ENCODE measurements around the gene CARD14. TPM values are rescaled to one million over a fixed set of nuclear protein-coding genes. Genes with fewer than 3 reads are reported as not detected.
"Not testable (repeated sequence)": the region's sequence is repeated elsewhere in the genome, so short reads cannot be mapped to it uniquely, and the experiment has no call there.

Gene CARD14
- polyA plus RNA-seq, 3 donors from 2014 or later = not detected

DNA sequence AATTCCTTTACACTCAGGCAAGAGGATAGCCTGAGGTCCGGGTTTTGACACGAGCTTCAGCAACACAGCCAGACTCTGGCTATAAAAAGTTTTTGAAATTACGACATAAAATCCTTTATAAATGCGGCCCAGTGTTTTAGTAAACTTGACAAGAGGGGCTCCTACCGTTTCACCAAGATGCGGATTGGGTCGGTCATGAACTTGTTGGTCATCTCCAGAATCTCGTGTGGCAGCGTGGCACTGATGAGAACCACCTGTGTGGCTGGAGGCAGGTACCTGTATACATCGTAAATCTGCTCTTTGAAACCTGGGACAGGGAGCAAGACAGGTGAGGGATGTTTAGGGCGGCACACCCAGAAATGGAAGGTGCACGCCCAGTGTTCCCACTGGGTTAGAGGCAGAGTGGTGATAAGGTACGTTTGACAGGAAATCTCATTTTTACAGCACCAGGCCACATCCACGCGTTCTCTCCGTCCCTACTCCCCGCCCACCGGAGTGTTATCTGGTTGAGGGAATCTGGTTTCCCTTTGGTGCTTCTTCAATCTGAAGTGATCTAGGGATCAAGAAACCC is 30.9 kb upstream of the CARD14 start:
- Mint-ChIP-seq H3K4me1 (no peaks in the 10 kb centered on the region), H3K36me3 (peaks cover 27 to 57% (median 36%) of the 10 kb centered on the region in 3 donors), H3K4me3 (no peak overlapping the region), H3K27ac (no peak overlapping the region), H3K9me3 (no peaks in the 10 kb centered on the region), H3K27me3 (ENCODE audit: low read depth in 3 of 3) (peaks cover 0 to 2% (median 2%) of the 10 kb centered on the region in 3 donors)
- no peak for DNase-seq

- DNase-seq = no peak
- Mint-ChIP-seq H3K9me3 (no peaks in the 10 kb centered on the region), H3K4me1 (peaks cover 18 to 25% of the 10 kb centered on the region in 2 donors), H3K4me3 (no peak overlapping the region), H3K27me3 (ENCODE audit: low read depth in 3 of 3) (peaks cover 0 to 6% (median 2%) of the 10 kb centered on the region in 3 donors), H3K27ac (no peak overlapping the region), H3K36me3 (peaks cover 23 to 42% (median 34%) of the 10 kb centered on the region in 3 donors)
Measured at GRCh38 chr17:80141463-80142165, 28.2 kb upstream of the CARD14 start.

GRCh38 chr17:80142929-80143328 is 26.9 kb upstream of the CARD14 start:
- Mint-ChIP-seq H3K27me3 (ENCODE audit: low read depth in 3 of 3) (peaks cover 4 to 14% (median 6%) of the 10 kb centered on the region in 3 donors), H3K36me3 (peaks cover 23 to 33% (median 25%) of the 10 kb centered on the region in 3 donors), H3K4me1 (peaks cover 25 to 34% of the 10 kb centered on the region in 2 donors), H3K4me3 (no peak overlapping the region), H3K9me3 (no peaks in the 10 kb centered on the region), H3K27ac (no peak overlapping the region)
- DNase-seq = no peak

DNA sequence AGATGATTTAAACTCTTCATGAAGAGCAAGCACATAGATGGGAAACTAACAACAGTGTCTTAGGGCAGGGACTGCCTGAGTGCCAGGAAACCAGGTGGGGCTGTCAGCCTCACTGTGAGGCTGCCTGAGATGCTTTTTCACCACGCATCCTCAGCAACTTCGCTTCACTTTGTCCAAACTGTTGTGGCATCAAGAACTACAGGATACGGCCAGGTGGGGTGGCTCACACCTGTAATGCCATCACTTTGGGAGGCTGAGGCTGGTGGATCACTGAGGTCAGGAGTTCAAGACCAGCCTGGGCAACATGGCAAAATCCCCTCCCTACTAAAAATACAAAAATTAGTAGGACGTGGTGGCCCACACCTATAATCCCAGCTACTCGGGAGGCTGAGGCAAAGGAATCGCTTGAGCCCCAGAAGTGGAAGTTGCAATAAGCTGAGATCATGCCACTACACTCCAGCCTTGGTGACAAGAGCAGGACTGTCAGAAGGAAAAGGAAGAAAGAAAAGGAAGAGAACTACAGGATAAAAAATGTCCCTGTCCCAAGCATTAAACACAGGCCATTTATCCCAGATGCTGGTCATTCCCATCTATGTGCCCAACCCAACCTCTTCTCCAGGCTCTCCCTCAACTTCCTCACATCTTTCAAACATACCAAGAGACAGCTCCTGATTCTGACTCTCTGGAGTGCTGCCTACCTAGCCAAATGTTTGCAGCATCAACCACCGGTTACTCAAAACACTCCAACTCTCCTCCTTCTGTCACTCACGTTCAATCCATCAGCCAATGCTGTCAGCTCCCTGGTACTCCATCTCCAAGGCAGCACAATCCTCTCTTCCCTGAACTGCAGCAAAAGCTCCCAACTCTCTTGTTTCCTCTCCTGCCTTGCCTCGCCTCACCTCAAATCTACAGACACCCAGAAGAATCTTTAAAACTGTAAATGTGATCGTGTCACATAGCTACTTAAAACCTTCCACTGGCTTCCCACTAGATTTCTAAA is 24.5 kb upstream of the CARD14 start:
- Mint-ChIP-seq H3K27me3 (ENCODE audit: low read depth in 3 of 3) (peaks cover 4 to 14% (median 6%) of the 10 kb centered on the region in 3 donors), H3K4me1 (peaks cover 35 to 41% of the 10 kb centered on the region in 2 donors), H3K27ac (peak overlapping the region; percentile 43 to 94 (median 85)), H3K36me3 (peaks cover 6 to 12% (median 7%) of the 10 kb centered on the region in 3 donors), H3K4me3 (peak overlapping the region; percentile 83 to 95 (median 86)), H3K9me3 (no peaks in the 10 kb centered on the region)
- DNase-seq = no peak

DNA sequence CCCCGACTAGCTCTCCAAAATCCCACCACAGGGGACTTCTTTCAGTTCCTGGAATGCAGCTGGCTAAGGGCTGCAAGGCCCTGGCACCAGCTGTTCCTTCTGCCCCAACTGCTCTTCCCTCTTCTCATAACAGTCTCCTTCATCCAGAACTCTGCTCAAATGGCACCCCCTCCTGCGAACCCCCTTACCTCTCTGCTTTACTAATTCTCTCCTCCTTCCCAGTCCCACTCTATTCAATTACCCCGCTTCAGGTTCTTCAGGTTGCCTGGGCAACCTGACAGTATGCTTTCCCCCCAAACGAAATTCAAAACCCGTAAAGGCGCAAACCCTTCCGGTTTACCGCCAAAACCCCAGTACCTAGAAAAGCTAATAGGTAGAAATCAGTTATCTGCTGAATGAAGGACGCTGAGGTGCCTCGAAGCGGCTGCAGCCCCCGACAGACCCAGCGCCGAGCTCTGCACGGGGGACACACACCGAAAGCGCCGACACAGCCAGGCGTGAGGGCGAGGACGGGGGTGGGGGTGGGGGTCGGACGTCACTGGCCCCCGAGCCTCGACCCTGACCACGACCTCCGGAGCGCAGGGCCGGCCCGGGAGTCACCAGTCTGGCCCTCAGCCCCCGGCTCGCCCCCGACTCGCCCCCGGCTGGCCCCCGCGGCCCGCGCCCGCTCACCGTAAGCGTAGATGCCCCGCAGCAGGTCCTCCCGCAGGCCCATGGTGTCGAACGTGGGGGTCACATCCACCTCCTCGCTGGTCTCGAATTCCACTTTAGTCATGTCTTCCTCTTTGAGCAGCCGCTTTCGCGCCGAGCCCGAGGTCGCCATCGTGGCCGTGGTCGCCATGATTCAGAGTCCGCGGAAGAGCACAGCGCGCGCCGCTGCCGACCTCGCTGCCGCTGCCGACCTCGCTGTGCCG is 23.5 kb upstream of the CARD14 start:
- peak in 2 of 3 donors; percentile 12 to 13 for DNase-seq
- H3K4me3 Mint-ChIP-seq = peak overlapping the region; percentile 96 to 100 (median 99)
- H3K27me3 Mint-ChIP-seq (ENCODE audit: low read depth in 3 of 3) = peaks cover 4 to 14% (median 8%) of the 10 kb centered on the region in 3 donors
- no peaks in the 10 kb centered on the region for H3K9me3 Mint-ChIP-seq
- H3K4me1 Mint-ChIP-seq = peaks cover 35 to 41% of the 10 kb centered on the region in 2 donors
- H3K36me3 Mint-ChIP-seq = peaks cover 1 to 7% (median 4%) of the 10 kb centered on the region in 3 donors
- H3K27ac Mint-ChIP-seq = peak overlapping the region; percentile 92 to 100 (median 98)

DNA sequence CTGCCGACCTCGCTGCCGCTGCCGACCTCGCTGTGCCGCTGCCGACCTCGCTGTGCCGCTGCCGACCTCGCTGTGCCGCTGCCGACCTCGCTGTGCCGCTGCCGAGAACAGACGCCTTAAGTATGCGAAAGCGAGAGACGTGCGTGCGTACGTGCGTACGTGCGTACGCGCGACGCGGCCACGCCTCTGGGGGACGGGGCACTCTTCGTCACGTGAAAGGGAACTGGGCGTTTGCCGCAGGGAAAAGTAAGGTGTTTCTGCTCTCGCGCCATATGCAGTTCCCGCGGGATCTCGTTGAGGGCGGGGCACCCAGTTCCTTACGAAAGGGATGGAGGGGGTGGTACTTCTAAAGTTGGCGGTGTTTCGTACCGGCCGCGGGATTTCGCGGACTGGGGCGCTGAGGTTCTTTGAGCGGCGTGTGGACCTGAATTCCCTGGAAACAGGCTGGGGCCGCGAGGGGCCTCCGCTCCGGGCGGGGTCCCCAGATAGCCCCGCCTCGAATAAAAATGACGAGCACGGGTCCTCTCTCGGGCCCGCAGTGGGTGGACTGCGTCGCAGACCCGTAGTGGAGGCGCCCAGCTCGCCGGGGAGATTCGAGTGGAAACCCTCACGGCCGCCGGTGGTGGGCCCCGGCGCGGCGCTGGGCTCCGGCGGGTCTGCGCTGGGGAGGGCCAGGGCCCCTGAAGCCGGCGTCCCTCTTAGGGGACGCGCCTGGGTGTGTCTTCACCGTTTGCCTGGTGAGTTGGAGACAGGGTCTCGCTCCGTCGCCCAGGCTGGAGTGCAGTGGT is 22.6 kb upstream of the CARD14 start, which contains the start of gene EIF4A3:
Gene EIF4A3 (minus strand): TSS at position 94 of the 788 bp plus-strand sequence. CDS start 167 bp downstream, outside the sequence.
- Mint-ChIP-seq H3K4me3 (peak within 1 kb of the TSS; percentile 96 to 100 (median 99)), H3K27ac (peak within 1 kb of the TSS; percentile 92 to 100 (median 98)), H3K36me3 (peaks cover 0 to 5% (median 4%) of the 10 kb centered on the region in 3 donors), H3K27me3 (ENCODE audit: low read depth in 3 of 3) (peaks cover 4 to 14% (median 7%) of the 10 kb centered on the region in 3 donors), H3K9me3 (no peaks in the 10 kb centered on the region), H3K4me1 (peaks cover 39 to 41% of the 10 kb centered on the region in 2 donors)
- DNase-seq = peak; percentile 94 to 95 (median 95)

DNA sequence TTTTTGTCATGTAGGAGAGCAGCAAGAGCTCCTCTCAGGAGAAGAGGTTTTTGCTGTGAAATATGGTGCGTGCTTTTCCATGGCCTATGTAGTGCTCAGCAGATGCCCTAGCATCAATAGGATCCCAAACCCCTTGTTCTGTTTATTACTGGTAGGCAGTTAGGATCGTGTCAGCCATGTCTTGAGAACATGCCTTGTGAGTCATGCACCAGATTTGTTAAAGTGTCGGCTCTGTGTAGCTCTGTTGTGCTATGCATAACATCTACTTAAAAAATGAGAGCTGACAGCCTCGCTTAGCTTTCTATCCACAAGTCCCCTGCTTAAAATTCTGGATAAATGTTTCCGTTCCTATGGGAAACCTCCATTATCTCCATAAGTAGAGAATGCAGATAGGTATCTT is 18.5 kb upstream of the CARD14 start:
- Mint-ChIP-seq H3K4me3 (peak overlapping the region in 1 of 5 donors; percentile 16), H3K9me3 (peaks cover 5 to 12% (median 6%) of the 10 kb centered on the region in 6 donors), H3K36me3 (peaks cover 0 to 7% (median 4%) of the 10 kb centered on the region in 3 donors), H3K27ac (no peak overlapping the region), H3K4me1 (peaks cover 17 to 23% of the 10 kb centered on the region in 2 donors), H3K27me3 (ENCODE audit: low read depth in 3 of 3) (peaks cover 6 to 13% (median 8%) of the 10 kb centered on the region in 3 donors)
- no peak for DNase-seq

- peaks cover 3 to 10% (median 6%) of the 10 kb centered on the region in 3 donors for H3K27me3 Mint-ChIP-seq (ENCODE audit: low read depth in 3 of 3)
- DNase-seq = no peak
- peak overlapping the region in 1 of 6 donors; percentile 61 for H3K27ac Mint-ChIP-seq
- no peak overlapping the region for H3K4me3 Mint-ChIP-seq
- peaks cover 0 to 6% (median under 1%) of the 10 kb centered on the region in 3 donors for H3K36me3 Mint-ChIP-seq
- peaks cover 11 to 17% of the 10 kb centered on the region in 2 donors for H3K4me1 Mint-ChIP-seq
- peaks cover 5 to 15% (median 8%) of the 10 kb centered on the region in 6 donors for H3K9me3 Mint-ChIP-seq
Measured at GRCh38 chr17:80152081-80152702, 17.6 kb upstream of the CARD14 start.

- Mint-ChIP-seq H3K27me3 (ENCODE audit: low read depth in 3 of 3) (peaks cover 2 to 10% (median 4%) of the 10 kb centered on the region in 3 donors), H3K27ac (no peak overlapping the region), H3K36me3 (peaks cover 0 to 5% (median 0%) of the 10 kb centered on the region in 3 donors), H3K9me3 (peaks cover 5 to 15% (median 8%) of the 10 kb centered on the region in 6 donors), H3K4me1 (peaks cover 5 to 14% of the 10 kb centered on the region in 2 donors), H3K4me3 (no peak overlapping the region)
- DNase-seq = no peak
Measured at GRCh38 chr17:80153004-80153403, 16.8 kb upstream of the CARD14 start.

GRCh38 chr17:80154166-80154565 is 15.7 kb upstream of the CARD14 start:
- H3K9me3 Mint-ChIP-seq = peaks cover 5 to 15% (median 8%) of the 10 kb centered on the region in 6 donors
- H3K27me3 Mint-ChIP-seq (ENCODE audit: low read depth in 3 of 3) = peaks cover 2 to 10% (median 4%) of the 10 kb centered on the region in 3 donors
- peaks cover 0 to 5% of the 10 kb centered on the region in 2 donors for H3K4me1 Mint-ChIP-seq
- no peak overlapping the region for H3K27ac Mint-ChIP-seq
- DNase-seq = no peak
- H3K36me3 Mint-ChIP-seq = peaks cover 0 to 5% (median 0%) of the 10 kb centered on the region in 3 donors
- H3K4me3 Mint-ChIP-seq = no peak overlapping the region

- H3K36me3 Mint-ChIP-seq, H3K4me1 Mint-ChIP-seq, DNase-seq, H3K4me3 Mint-ChIP-seq, H3K27ac Mint-ChIP-seq: not testable (repeated sequence)
- Mint-ChIP-seq H3K9me3 (peaks cover 5 to 15% (median 8%) of the 10 kb centered on the region in 6 donors), H3K27me3 (ENCODE audit: low read depth in 3 of 3) (peaks cover 3 to 12% (median 4%) of the 10 kb centered on the region in 3 donors)
Measured at GRCh38 chr17:80155600-80155999, 14.2 kb upstream of the CARD14 start.

All from immature natural killer cell (primary cell).